Endothelial cell of umbilical vein (primary cell): Measurements from ENCODE around the gene ITGA11. TPM values are rescaled to one million over a fixed set of nuclear protein-coding genes. Genes with fewer than 3 reads are reported as not detected.

ENCODE experiments used
- BruUV-seq: library from RNA; stranded (reverse); fragments of 400-500 nt; replicated peaks from 2 replicates; lab custom pipeline; 2021; lab: Mats Ljungman, UMichigan
- CTCF ChIA-PET: fragments of 300-600, 350-600 bp; sonication (Branson Sonifier 250); formaldehyde crosslinking; loops from one replicate; lab custom pipeline; 2021; ENCODE audit warnings: antibody characterized with exemption, inconsistent platforms; lab: Charles Lee
- POLR2A ChIA-PET: fragments of 300-600, 350-600 bp; sonication (Branson Sonifier 250); formaldehyde crosslinking; loops from one replicate; lab custom pipeline; 2021; ENCODE audit warnings: antibody characterized with exemption, inconsistent platforms; lab: Charles Lee
- DNase-seq: peaks from one replicate; pipeline ENCODE4 v3.0.0-alpha.2; 2011; ENCODE audit warnings: low read depth, low spot score
- FAIRE-seq: peaks from 2 replicates; lab custom pipeline; 2011; peaks lifted over from hg19 to GRCh38; lab: Jason Lieb, UNC
- H2AFZ ChIP-seq: 2 replicates; pipeline ENCODE4 v1.6.0; 2012; ENCODE audit warnings: low read depth, low read length, control low read depth, inconsistent platforms
- H3K27ac ChIP-seq: 2 replicates; pipeline ENCODE4 v1.5.1; 2011; ENCODE audit warnings: low read depth, mild to moderate bottlenecking, control low read depth, low read length, moderate library complexity; ENCODE audit not compliant: insufficient read depth
- H3K27me3 ChIP-seq, 2 experiments: 2 replicates each; pipeline versions ENCODE4 v1.6.0 to v1.6.1; 2011; ENCODE audit warnings: low read length in 2 of 2, mixed read lengths in 1 of 2; ENCODE audit not compliant: control insufficient read depth in 2 of 2, insufficient read depth in 2 of 2
- H3K36me3 ChIP-seq, 2 experiments: 2 replicates in 1 of 2; 3 replicates in 1 of 2; pipeline ENCODE4 v1.5.1; 2011; ENCODE audit warnings: low read length in 2 of 2, mild to moderate bottlenecking in 1 of 2, moderate library complexity in 1 of 2; ENCODE audit not compliant: control insufficient read depth in 2 of 2, insufficient read depth in 2 of 2; ENCODE audit errors: extremely low read depth in 1 of 2
- H3K4me1 ChIP-seq: 3 replicates; pipeline ENCODE4 v1.5.1; 2011; ENCODE audit warnings: mild to moderate bottlenecking, low read length; ENCODE audit not compliant: control insufficient read depth, insufficient read depth; ENCODE audit errors: extremely low read depth
- H3K4me2 ChIP-seq: 2 replicates; pipeline ENCODE4 v1.6.1; 2011; ENCODE audit warnings: low read length, control low read depth, mixed read lengths; ENCODE audit not compliant: insufficient read depth
- H3K4me3 ChIP-seq, 3 experiments: fragments of 200-600 bp in 1 of 3; sonication (generic), shearing (Covaris generic) in 1 of 3; replicated peaks in 1 of 3; 2 replicates each; pipeline ENCODE4 v1.5.1; 2011 to 2016; ENCODE audit warnings: control low read depth in 3 of 3, low read length in 3 of 3, mild to moderate bottlenecking in 2 of 3, inconsistent platforms in 1 of 3, low read depth in 1 of 3, moderate library complexity in 1 of 3; ENCODE audit not compliant: insufficient read depth in 1 of 3
- H3K79me2 ChIP-seq: 2 replicates; pipeline ENCODE4 v1.6.0; 2012; ENCODE audit warnings: low read length, inconsistent platforms; ENCODE audit not compliant: control insufficient read depth, insufficient read depth
- H3K9ac ChIP-seq: replicated peaks from 2 replicates; pipeline ENCODE3; 2011; ENCODE audit warnings: low read length, control low read depth; ENCODE audit not compliant: insufficient read depth; ENCODE audit errors: extremely low read depth
- H3K9me1 ChIP-seq: replicated peaks from 3 replicates; pipeline ENCODE4 v1.6.0; 2011; ENCODE audit warnings: mild to moderate bottlenecking, low read length; ENCODE audit not compliant: control insufficient read depth, insufficient read depth; ENCODE audit errors: extremely low read depth
- H3K9me3 ChIP-seq: replicated peaks from 2 replicates; pipeline ENCODE4 v1.5.1; 2012; ENCODE audit warnings: low read length, inconsistent platforms; ENCODE audit not compliant: control insufficient read depth, insufficient read depth
- H4K20me1 ChIP-seq: replicated peaks from 2 replicates; pipeline ENCODE3; 2011; ENCODE audit warnings: mild to moderate bottlenecking, low read length; ENCODE audit not compliant: control insufficient read depth, insufficient read depth; ENCODE audit errors: extremely low read depth
- CTCF ChIP-seq, 2 donors: IDR thresholded peaks; 1 replicate in 1 of 2; 2 replicates in 1 of 2; pipeline ENCODE4 v1.5.1; 2011; ENCODE audit warnings: low read length in 2 of 2, mild to moderate bottlenecking in 2 of 2, moderate library complexity in 2 of 2, control low read depth in 1 of 2, inconsistent platforms in 1 of 2, low read depth in 1 of 2; ENCODE audit not compliant: insufficient read depth in 1 of 2; ENCODE audit errors: extremely low read depth in 1 of 2
- EZH2 ChIP-seq: IDR thresholded peaks from 2 replicates; pipeline ENCODE4 v1.6.1; 2012; ENCODE audit warnings: borderline replicate concordance, low read depth, mild to moderate bottlenecking, moderate library complexity, low read length, inconsistent platforms; ENCODE audit not compliant: severe bottlenecking
- FOS ChIP-seq: IDR thresholded peaks from 2 replicates; pipeline ENCODE4 v1.6.1; 2011; ENCODE audit warnings: mild to moderate bottlenecking, low read length, moderate library complexity, borderline replicate concordance; ENCODE audit not compliant: insufficient read depth
- GATA2 ChIP-seq: IDR thresholded peaks from 2 replicates; pipeline ENCODE4 v1.7.0; 2011; ENCODE audit warnings: low read depth, mild to moderate bottlenecking, moderate library complexity, mixed read lengths, low read length; ENCODE audit not compliant: insufficient read length, insufficient read depth
- JUN ChIP-seq: IDR thresholded peaks from 2 replicates; pipeline ENCODE4 v1.6.1; 2011; ENCODE audit warnings: borderline replicate concordance, low read depth; ENCODE audit not compliant: insufficient read length, insufficient read depth
- MAX ChIP-seq: IDR thresholded peaks from 2 replicates; pipeline ENCODE4 v1.6.1; 2011; ENCODE audit not compliant: insufficient read depth, insufficient read length
- MYC ChIP-seq: IDR thresholded peaks from one replicate; pipeline ENCODE4 v1.6.1; 2011; ENCODE audit warnings: mild to moderate bottlenecking, low read depth, low read length
- POLR2A ChIP-seq: IDR thresholded peaks from 2 replicates; pipeline ENCODE4 v1.6.1; 2012; ENCODE audit warnings: low read depth, mild to moderate bottlenecking, control low read depth, low read length
- POLR2AphosphoS5 ChIP-seq: IDR thresholded peaks from 2 replicates; pipeline ENCODE4 v1.6.1; 2012; ENCODE audit warnings: low read depth, mild to moderate bottlenecking, control low read depth, low read length, moderate library complexity; ENCODE audit not compliant: insufficient read depth
- dilution Hi-C: fragments of 300-500 bp; cut with MboI; formaldehyde crosslinking; loops from one replicate; pipeline ENCODE4 v1.15.0; 2019; ENCODE audit warnings: low sequenced_read_pairs; ENCODE audit not compliant: extremely low pct_ligation_motif_present
- intact Hi-C: fragments of 100-400 bp; cut with micrococcal nuclease; formaldehyde crosslinking; loops from one replicate; pipeline ENCODE4 v1.10.0; 2022
- polyA plus RNA-seq, 4 experiments: library from polyadenylated mRNA; depleted of rRNA in 3 of 4; stranded (reverse) in 3 of 4; unstranded in 1 of 4; fragments of >200 nt; gene quantifications; 2 replicates each; pipeline versions ENCODE4 v1.2.1 to v1.2.3, GENCODE V29; 2011 to 2012; ENCODE audit warnings: missing spikeins in 1 of 4
- total RNA-seq: library from RNA; stranded (reverse); gene quantifications from 2 replicates; pipeline ENCODE4 v1.2.3, GENCODE V29; 2021

ITGA11 gene
- total and polyA plus RNA-seq, 2 donors (not counting 3 experiments of a cell fraction or from before 2014, with no cell fraction given): 0.18 to 1.0 TPM

DNA sequence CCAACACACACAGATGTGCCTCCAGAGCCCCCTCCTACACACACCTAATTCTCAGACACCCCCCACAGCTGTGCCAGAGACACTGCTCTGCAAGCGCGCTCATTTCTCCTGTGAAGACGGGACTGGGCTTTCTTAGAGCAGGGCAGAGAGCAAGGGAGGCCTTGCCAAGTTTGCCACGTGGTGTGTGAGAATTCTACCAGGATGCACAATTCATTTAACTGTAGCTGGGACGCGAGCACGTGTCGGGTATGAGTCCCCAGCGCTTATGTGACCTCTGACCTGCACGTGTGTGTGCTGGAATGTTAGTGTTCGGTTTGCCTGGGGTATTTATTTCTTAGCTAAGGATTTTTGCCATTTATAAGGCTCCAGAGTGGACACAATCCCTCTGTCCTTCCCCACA is 117.4 kb downstream of the ITGA11 start:
- CTCF ChIA-PET: interaction anchor here (0.9 to 2.9 kb wide), 5 partner anchors 38 to 610 kb away, joined by 3 to 10 read pairs (median 8); no protein-coding TSS in a partner anchor
- FAIRE-seq (no peak), DNase-seq (no peak)
- Histone ChIP-seq H3K79me2 (no peaks in the 10 kb centered on the region), H2AFZ (no peak overlapping the region), H3K36me3 (no peaks in the 10 kb centered on the region), H3K27me3 (no peaks in the 10 kb centered on the region), H3K4me1 (peaks cover 6% of the 10 kb centered on the region), H3K4me3 (no peak overlapping the region), H3K9me3 (no peaks in the 10 kb centered on the region), H3K4me2 (no peak overlapping the region), H3K9me1 (no peaks in the 10 kb centered on the region), H4K20me1 (no peaks in the 10 kb centered on the region), H3K27ac (no peak overlapping the region), H3K9ac (no peak overlapping the region)
- no peak for TF ChIP-seq GATA2
- no peak for TF ChIP-seq POLR2A
- no peak for TF ChIP-seq MAX
- no peak for TF ChIP-seq CTCF (IDR thresholded peaks at IDR 0.05; ENCODE audit: extremely low read depth in 1 of 2, insufficient read depth in 1 of 2, low read depth in 1 of 2, low read length in 2 of 2)
- TF ChIP-seq JUN: no peak
- no peak for TF ChIP-seq MYC
- no peak for TF ChIP-seq FOS
- no peak for TF ChIP-seq POLR2AphosphoS5
- TF ChIP-seq EZH2: no peak
- POLR2A ChIA-PET: no interaction called here
- BruUV-seq: no TSS peak
- intact Hi-C loops (no loop called here), dilution Hi-C loops (no loop called here)
